Stimulated activated naive CD8-positive, alpha-beta T cell treated with anti-CD3 and anti-CD28 coated beads, Interleukin-15, Interleukin-2, amounts not matched to agents 100 ng/mL and 50 ng/mL, for 24 hours (primary cell): Measurements from ENCODE around the gene FZD10.

Experiments
- H3K27ac Mint-ChIP-seq: one replicate; pipeline ENCODE4 v1.8.0; 2021; ENCODE audit warnings: mild to moderate bottlenecking, mixed read lengths
- H3K27me3 Mint-ChIP-seq: one replicate; pipeline ENCODE4 v1.8.0; 2021; ENCODE audit warnings: mixed read lengths
- H3K36me3 Mint-ChIP-seq: one replicate; pipeline ENCODE4 v1.8.0; 2021; ENCODE audit warnings: low read depth, mixed read lengths
- H3K4me1 Mint-ChIP-seq: one replicate; pipeline ENCODE4 v1.8.0; 2021; ENCODE audit warnings: low read depth, mixed read lengths
- H3K4me3 Mint-ChIP-seq: one replicate; pipeline ENCODE4 v1.8.0; 2021; ENCODE audit warnings: mild to moderate bottlenecking, mixed read lengths
- H3K9me3 Mint-ChIP-seq: one replicate; pipeline ENCODE4 v1.8.0; 2021; ENCODE audit warnings: mixed read lengths

The FZD10 gene

DNA sequence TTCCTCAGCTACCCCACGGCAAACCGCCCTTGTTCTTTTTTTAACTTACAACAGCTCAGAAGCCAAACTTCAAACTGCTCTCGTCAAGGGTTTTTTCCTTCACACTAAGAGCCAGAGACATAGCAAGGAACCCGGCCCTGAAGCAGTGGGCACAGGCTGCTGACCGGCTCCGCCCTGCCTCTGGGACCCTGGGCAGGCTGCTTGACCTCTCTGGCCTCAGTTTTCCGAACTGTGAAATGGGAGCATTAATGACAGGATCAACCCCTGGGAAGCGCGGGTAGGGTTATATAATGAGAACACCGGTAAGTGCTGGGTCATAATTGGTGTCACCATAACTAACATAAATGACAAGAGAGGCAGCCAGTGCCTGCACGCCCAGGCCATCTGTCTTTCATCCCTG is 21.2 kb upstream of the FZD10 start:
- H3K4me3 Mint-ChIP-seq, result no peak overlapping the region
- H3K27me3 Mint-ChIP-seq, result peaks cover 4% of the 10 kb centered on the region
- no peaks in the 10 kb centered on the region for H3K9me3 Mint-ChIP-seq
- no peaks in the 10 kb centered on the region for H3K4me1 Mint-ChIP-seq
- no peaks in the 10 kb centered on the region for H3K36me3 Mint-ChIP-seq
- no peak overlapping the region for H3K27ac Mint-ChIP-seq

DNA sequence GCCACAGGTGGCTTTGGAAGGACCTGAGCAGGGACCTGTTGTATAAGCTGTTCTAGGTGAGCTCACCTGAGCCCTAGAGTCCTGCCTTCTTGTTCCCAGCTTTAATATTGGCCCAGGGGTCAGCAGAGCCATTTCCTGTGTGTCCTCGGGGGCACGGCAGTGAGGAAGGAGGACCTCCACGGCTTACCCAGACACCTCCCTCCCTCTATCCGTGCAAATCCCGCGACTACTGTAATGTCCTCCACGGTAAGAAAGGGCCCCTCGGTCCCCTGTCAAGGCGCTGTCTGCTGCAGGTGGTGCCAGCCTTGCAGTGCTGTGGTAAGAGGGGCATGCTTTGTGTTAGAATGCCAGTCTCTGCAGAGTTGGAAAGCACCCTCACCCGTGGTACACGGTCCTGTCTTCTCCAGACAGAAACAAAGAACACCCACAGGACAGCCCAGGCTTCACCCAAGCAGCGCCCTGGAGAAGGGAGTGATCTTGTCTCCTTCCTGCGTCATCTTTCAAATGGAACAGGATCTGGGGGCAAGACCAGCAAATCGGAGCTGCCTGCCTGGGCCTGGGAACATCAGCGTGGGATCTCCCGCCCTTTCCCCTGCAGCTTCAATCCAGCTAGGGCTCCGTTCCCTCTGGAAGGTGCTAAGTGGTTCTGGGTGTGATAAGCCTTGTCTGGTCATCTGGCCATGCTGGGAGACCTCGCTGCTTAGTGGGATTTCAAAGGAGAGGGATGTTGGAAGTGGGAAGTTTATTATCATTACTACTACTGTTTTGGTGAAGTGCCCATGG is 20.2 kb upstream of the FZD10 start:
- Mint-ChIP-seq H3K9me3 (no peaks in the 10 kb centered on the region), H3K36me3 (no peaks in the 10 kb centered on the region), H3K4me1 (no peaks in the 10 kb centered on the region), H3K27me3 (no peaks in the 10 kb centered on the region), H3K4me3 (no peak overlapping the region), H3K27ac (no peak overlapping the region)

DNA sequence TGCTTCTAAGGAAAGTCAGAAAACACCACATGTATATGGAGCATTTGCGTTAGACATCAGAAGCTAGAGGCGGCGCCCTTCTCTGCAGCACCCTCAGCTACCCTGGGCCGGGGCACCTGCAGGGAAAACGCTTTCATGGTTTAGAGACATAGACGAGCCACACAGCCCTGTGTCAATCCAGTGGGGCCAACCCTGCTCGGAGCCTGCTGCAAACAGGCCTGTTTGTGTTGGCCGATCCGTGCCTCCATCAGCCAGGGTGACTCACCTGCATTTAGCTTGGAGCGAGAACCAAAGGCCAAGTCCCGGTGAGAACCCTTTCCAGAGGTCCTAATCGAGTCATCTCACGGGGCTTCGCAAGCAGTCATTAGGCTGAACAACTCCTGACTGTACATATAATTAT is 19.5 kb upstream of the FZD10 start:
- Mint-ChIP-seq H3K9me3 (no peaks in the 10 kb centered on the region), H3K27me3 (no peaks in the 10 kb centered on the region), H3K27ac (no peak overlapping the region), H3K36me3 (no peaks in the 10 kb centered on the region), H3K4me3 (no peak overlapping the region), H3K4me1 (no peaks in the 10 kb centered on the region)

DNA sequence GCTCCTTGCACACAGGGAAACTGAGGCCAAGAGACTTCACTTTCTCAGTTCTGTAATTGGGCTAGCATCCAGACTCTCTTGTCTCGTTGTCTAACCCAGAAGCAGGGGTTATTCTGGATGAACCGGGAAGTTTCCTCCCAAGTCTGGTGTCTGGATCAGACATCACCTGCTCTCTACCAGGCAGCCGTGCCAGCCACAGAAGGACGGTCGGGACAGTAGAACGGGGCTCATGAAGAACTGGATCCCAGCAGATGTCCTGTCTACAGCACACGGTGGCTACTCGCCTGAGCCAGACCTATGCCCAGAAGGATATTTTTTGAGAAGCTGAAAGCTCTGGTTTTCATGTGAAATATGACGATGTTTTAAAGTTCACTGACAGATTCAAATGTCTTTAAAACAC is 19.1 kb upstream of the FZD10 start:
- H3K36me3 Mint-ChIP-seq, result no peaks in the 10 kb centered on the region
- H3K27me3 Mint-ChIP-seq, result no peaks in the 10 kb centered on the region
- no peak overlapping the region for H3K27ac Mint-ChIP-seq
- H3K4me1 Mint-ChIP-seq, result no peaks in the 10 kb centered on the region
- no peaks in the 10 kb centered on the region for H3K9me3 Mint-ChIP-seq
- H3K4me3 Mint-ChIP-seq, result no peak overlapping the region

DNA sequence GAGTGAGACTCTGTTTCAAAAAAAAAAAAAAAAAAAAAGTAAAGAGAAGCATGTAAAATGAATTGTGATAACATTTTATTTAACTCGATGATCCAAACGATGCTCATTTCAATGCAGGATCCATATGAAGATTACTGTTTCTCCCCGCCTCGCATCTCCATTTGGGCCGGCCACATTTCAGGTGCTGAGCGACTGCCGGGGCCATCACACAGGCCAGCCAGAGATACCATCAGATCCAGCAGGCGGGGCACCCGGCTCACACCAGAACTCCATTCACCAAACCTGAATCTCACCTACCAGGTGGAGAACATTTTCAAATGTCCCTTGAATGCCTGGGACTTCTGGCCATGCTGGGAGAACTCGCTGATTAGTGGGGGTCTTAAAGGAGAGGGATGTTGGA is 18.0 kb upstream of the FZD10 start:
- Mint-ChIP-seq H3K4me1 (no peaks in the 10 kb centered on the region), H3K4me3 (no peak overlapping the region), H3K27me3 (no peaks in the 10 kb centered on the region), H3K27ac (no peak overlapping the region), H3K36me3 (no peaks in the 10 kb centered on the region), H3K9me3 (no peaks in the 10 kb centered on the region)

DNA sequence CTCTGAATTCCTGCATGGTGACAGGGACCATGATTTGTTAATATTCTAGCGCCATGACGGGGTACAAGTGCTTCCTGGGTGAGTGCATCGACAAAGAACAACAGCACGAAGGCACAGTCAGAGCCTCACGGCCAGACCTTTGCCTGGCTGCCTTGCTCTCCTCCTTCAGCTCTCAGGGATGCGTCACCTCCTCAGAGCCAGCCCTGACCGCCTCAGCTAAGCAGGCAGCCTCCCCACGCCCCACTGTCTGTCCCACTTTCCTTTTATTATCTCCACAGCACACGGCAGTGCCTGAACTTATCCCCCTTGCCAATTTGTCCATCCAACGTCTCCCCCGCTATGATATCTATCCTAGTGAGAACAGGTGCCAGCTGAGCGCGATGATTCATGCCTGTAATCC is 16.5 kb upstream of the FZD10 start:
- Mint-ChIP-seq H3K27me3 (no peaks in the 10 kb centered on the region), H3K36me3 (no peaks in the 10 kb centered on the region), H3K9me3 (no peaks in the 10 kb centered on the region), H3K4me3 (no peak overlapping the region), H3K4me1 (no peaks in the 10 kb centered on the region), H3K27ac (no peak overlapping the region)

DNA sequence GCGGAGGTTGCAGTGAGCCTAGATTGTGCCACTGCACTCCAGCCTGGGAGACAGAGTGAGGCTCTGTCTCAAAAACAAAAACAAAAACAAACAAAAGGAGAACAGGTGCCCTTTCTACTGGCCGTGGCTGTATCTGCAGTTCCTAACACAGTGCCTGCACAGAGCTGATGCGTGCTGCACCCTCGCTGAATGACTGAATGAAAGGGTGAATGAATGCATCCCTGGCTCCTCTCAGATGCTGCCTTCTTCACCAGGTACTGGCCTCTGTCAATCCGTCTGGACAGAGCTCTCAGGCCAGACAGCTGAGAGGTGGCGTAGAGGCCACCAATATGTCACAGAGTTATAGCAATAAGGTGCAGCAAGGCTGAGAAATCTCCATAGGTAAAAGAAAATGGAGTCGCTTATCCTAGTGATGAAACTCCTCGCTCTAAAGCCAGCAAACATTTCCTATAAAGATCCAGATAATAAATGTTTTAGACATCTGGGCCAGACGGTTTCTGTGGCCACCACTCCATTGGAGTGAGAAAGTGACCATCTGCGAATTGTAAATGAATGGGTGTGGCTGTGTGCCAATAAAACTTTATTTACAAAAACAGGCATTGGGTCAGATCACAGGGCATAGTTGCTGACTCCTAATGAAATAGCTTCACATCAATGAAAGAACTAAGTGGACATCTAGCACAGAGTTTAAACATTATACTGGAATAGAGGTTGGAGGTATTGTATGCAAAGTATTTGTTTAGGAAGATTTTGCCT is 15.9 kb upstream of the FZD10 start:
- no peak overlapping the region for H3K4me3 Mint-ChIP-seq
- no peak overlapping the region for H3K27ac Mint-ChIP-seq
- no peaks in the 10 kb centered on the region for H3K4me1 Mint-ChIP-seq
- H3K36me3 Mint-ChIP-seq, result no peaks in the 10 kb centered on the region
- H3K27me3 Mint-ChIP-seq, result no peaks in the 10 kb centered on the region
- H3K9me3 Mint-ChIP-seq, result no peaks in the 10 kb centered on the region

DNA sequence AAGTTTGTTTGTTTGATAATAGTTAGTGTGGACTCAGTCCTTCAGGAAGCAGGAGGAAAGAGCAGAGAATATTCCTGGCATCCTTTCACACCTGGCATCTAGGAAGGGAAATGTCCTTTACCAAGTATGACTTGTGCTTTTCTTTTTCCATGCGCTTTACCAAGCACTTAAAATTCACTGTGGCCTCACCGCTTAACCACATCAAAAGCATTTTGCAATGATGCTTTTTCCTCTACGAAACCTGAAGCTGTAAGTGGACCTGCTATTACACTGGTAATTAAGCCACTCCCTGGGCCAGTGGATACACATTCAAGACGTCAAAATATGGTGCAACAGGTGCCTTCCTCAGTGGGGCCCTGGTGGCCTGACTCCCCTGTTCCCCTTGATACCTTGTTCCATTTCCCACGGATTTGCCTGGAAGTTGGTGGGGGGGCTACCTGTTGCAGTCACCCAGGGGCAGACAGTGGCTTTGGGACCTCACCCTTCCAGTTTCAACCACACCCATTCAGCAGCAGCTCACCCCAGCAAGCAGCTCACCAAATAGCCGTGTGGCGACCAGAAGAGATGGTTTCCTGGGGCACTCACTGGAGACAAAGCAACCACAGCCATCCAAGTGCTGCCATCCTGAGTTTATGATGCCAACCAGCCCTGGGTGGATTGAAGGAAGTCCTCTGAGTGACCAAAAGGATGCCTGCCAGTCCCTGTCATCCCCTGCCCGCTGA is 14.2 kb upstream of the FZD10 start:
- no peaks in the 10 kb centered on the region for H3K36me3 Mint-ChIP-seq
- peaks cover 3% of the 10 kb centered on the region for H3K27me3 Mint-ChIP-seq
- no peak overlapping the region for H3K4me3 Mint-ChIP-seq
- no peaks in the 10 kb centered on the region for H3K4me1 Mint-ChIP-seq
- H3K27ac Mint-ChIP-seq, result no peak overlapping the region
- no peaks in the 10 kb centered on the region for H3K9me3 Mint-ChIP-seq

DNA sequence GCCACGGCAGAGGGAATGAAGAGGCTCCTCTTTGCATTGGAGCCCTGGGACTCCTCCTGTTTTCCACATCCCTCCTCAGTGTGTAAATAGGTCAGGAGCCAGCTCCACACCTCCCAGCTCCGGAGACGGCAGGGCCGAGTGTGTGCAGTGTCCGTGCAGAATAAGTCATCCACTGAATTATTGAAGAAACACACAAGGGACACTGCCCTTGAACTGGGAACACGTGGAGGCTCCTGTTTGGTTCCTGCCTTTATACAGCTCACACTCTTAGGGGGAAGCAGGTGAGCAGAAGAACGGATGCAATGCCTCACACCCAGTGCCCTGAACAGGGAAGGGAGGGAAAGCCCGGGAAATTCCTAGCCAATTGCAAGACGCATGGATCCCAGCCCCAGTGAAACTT is 10.4 kb upstream of the FZD10 start:
- H3K4me3 Mint-ChIP-seq, result no peak overlapping the region
- no peaks in the 10 kb centered on the region for H3K9me3 Mint-ChIP-seq
- no peak overlapping the region for H3K27ac Mint-ChIP-seq

DNA sequence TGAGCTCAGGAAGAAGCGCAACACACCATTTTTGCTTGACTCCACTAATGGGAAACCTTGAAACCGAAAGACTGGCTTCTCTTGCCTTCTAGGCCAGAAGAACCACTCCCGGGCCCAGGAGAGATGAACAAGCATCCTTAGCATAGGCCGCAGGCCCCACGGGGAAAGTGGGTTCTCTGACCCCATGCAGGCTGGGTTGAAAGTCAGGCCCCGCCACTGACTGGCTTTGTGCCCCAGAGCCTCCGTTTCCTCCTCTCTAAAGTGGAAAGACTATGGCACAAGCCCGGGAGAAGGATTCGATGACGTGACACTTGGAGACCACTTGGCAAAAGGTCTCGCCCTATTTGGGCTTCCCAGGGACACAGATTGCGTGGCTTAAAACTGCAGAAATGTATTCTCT is 9.9 kb upstream of the FZD10 start:
- Mint-ChIP-seq H3K4me1 (no peaks in the 10 kb centered on the region), H3K36me3 (no peaks in the 10 kb centered on the region), H3K9me3 (no peaks in the 10 kb centered on the region), H3K27me3 (peaks cover 21% of the 10 kb centered on the region), H3K27ac (no peak overlapping the region), H3K4me3 (no peak overlapping the region)

More for the DNA sequence above, 10.4 kb upstream of the FZD10 start:
- Mint-ChIP-seq H3K27me3 (peaks cover 16% of the 10 kb centered on the region), H3K36me3 (no peaks in the 10 kb centered on the region), H3K4me1 (no peaks in the 10 kb centered on the region)

DNA sequence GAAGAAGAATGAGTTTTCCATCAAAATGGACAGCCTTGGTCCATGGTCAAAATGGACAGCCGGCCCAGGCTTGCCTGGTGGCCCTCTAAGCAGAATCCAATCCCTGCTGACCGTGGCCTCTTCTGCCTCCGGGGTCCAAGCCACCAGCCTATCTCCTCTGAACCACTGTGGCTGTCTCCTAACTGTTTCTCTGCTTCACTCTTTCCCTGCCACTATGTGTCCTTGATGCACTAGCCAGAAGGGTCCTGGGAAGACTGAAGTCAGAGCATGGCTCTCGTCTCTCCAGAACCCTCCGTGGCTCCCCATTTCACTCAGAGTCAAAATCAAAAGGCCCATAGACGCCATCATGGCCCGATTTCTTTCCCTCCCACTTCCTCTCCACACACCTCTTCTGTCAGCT is 8.5 kb upstream of the FZD10 start:
- Mint-ChIP-seq H3K27ac (no peak overlapping the region), H3K4me1 (no peaks in the 10 kb centered on the region), H3K27me3 (peaks cover 21% of the 10 kb centered on the region)

DNA sequence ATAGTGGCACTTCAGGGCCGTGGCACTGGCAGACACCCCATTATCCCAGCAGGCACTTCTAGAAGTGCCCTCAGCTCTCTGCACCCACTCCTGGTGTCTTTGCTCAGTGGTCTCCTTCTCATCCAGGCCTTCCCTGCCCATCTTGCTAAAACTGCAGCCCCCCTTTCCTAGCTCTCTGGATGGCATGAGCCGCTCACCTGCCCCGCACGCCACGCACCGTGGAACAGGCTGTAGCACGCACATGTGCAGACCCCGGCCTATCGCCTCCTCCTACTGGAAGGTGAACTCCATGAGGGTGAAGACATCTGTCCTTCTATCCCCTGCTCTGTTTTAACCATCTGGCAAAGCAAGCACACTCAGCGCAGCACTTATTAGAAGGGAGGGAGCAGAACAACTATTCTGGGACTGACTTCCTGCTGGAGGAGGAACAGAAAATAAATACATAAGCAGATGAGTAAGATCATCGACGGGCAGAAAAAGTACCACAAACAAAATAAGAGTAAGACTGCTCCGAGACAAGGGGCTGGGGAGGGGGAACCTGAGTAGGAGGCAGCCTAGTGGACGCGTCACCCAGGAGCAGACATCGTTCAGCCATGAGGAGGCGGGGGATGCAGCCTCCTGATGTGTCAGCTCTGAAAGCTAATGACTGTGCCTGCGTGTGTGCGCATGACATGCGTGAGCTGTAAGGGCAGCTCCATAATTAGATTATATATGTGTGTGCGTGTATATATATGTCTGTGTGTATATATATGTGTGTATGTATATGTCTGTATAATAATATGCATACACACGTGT is 7.8 kb upstream of the FZD10 start:
- Mint-ChIP-seq H3K36me3 (no peaks in the 10 kb centered on the region), H3K9me3 (no peaks in the 10 kb centered on the region), H3K4me3 (no peak overlapping the region), H3K27ac (no peak overlapping the region), H3K27me3 (peaks cover 21% of the 10 kb centered on the region), H3K4me1 (no peaks in the 10 kb centered on the region)

More for the DNA sequence above, 8.5 kb upstream of the FZD10 start:
- Mint-ChIP-seq H3K9me3 (no peaks in the 10 kb centered on the region), H3K4me3 (no peak overlapping the region), H3K36me3 (no peaks in the 10 kb centered on the region)

DNA sequence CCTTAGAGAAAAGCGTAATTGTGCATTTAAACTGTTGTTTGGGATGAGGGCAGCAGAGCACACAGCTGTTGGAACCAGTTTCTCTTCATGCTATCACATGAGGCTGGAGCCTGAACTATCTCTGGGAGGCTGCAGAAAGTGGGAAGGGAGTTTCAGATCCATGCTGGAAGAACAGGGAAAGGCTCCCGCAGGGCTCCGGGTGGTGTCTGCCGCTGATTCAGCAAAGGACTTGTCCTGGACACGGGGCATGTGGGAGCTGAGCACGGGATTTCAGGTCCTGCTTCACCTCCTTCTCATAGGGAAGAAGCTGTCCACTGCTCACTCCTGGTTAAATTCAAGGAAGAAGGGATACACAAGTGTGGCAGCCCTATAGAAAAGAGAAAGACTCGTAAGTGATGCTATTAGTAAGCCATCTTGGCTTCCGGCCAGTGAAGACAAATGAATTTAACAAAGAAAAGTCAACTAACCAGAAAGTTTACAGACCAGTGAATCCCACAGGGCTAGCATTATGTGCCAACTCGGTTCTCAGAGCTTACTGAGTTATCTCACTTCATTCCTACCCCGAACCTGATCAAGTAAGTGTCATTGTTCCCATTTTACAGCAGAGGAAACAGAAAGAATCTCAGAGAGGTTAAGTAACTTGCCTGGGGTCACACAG is 6.7 kb upstream of the FZD10 start:
- Mint-ChIP-seq H3K27ac (no peak overlapping the region), H3K4me1 (no peaks in the 10 kb centered on the region), H3K36me3 (no peaks in the 10 kb centered on the region), H3K9me3 (no peaks in the 10 kb centered on the region), H3K4me3 (no peak overlapping the region), H3K27me3 (peaks cover 21% of the 10 kb centered on the region)

DNA sequence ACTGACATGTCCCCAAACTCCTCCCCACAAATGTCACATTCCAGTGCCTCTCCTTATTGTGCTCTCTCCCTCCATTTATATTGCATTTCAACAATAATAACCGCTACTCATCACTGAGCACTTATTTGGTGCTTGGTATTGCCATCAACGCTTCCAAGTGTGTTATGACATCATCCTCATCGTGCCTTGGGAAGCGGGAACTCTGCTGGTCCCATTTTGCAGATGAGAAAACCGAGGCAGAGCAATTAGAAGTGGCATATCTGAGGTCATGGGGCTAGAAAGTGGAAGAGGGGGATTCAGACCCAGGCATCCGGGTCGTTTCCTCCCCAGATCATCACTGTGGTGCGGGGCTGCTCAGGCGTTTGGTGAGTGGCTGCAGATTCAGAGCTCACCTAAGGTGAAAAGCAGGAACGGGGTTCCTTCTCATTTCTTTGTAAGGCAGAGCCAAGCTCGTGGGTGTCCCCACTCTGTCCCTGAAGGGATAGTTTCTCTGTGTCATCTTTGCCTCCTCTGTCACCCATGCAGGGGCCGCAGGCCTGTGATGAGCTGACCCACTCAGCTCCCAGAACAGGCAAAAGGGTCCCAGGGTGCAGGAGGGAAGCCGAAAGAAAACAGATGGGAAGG is 5.5 kb upstream of the FZD10 start:
- H3K36me3 Mint-ChIP-seq, result no peaks in the 10 kb centered on the region
- H3K4me3 Mint-ChIP-seq, result no peak overlapping the region
- no peaks in the 10 kb centered on the region for H3K9me3 Mint-ChIP-seq
- no peaks in the 10 kb centered on the region for H3K4me1 Mint-ChIP-seq
- H3K27me3 Mint-ChIP-seq, result peaks cover 21% of the 10 kb centered on the region
- no peak overlapping the region for H3K27ac Mint-ChIP-seq
